A673 (cell line): ENCODE results near the gene ATP2A3.

Experiments used
- EZH2 ChIP-seq: fragments of 200-600 bp; sonication (generic); IDR thresholded peaks from 2 replicates; pipeline ENCODE4 v1.6.1; 2017; ENCODE audit warnings: borderline replicate concordance, low read depth, mild to moderate bottlenecking, mixed read lengths, antibody characterized with exemption, low read length; ENCODE audit not compliant: poor library complexity, severe bottlenecking
- TF ChIP-seq, protein P1 (sequence below): fragments of 300-800, 200-600 bp; sonication (generic); conservative IDR thresholded peaks from 2 replicates; pipeline ENCODE4 v1.5.1; 2017; ENCODE audit warnings: low read depth, mild to moderate bottlenecking, antibody characterized with exemption, low read length, moderate library complexity, mixed read lengths

DNA sequence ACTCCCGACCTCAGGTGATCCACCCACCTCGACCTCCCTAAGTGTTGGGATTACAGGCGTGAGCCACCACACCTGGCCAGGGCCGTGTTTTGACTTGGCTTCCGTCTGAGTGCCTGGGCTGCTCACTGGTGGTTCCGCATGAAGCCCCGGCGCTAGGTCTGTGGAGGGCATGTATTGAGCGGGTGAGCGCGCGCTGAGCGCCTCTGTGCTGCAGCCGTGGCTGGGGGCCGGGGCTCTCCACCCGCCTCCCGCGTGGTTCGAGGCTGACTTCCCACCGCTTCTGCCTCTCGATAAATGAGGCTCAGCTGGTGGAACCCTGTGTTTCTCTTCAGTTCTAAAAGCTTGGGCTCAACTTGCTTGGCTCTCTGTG, 38.9 kb upstream of the ATP2A3 start:
- TF ChIP-seq, protein P1, sequence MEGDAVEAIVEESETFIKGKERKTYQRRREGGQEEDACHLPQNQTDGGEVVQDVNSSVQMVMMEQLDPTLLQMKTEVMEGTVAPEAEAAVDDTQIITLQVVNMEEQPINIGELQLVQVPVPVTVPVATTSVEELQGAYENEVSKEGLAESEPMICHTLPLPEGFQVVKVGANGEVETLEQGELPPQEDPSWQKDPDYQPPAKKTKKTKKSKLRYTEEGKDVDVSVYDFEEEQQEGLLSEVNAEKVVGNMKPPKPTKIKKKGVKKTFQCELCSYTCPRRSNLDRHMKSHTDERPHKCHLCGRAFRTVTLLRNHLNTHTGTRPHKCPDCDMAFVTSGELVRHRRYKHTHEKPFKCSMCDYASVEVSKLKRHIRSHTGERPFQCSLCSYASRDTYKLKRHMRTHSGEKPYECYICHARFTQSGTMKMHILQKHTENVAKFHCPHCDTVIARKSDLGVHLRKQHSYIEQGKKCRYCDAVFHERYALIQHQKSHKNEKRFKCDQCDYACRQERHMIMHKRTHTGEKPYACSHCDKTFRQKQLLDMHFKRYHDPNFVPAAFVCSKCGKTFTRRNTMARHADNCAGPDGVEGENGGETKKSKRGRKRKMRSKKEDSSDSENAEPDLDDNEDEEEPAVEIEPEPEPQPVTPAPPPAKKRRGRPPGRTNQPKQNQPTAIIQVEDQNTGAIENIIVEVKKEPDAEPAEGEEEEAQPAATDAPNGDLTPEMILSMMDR: no peak
- no peak for TF ChIP-seq EZH2
